Stimulated activated effector memory CD8-positive, alpha-beta T cell treated with anti-CD3 and anti-CD28 coated beads, Interleukin-12 subunit alpha, Interleukin-12 subunit beta, amount 100 ng/mL, for 72 hours (primary cell): Measurements from ENCODE around the gene GPR107.

Source experiments
- ATAC-seq: fragments of 150-1000 bp; cut with Tn5 transposase; 2 replicates; pipeline ENCODE4 v1.10.0; 2021
- DNase-seq, 2 donors: peaks; one replicate each; pipeline ENCODE4 v3.0.0; 2021 to 2022; ENCODE audit warnings: low spot score in 2 of 2
- H3K27ac Mint-ChIP-seq: one replicate; pipeline ENCODE4 v1.8.0; 2022; ENCODE audit warnings: mild to moderate bottlenecking, mixed read lengths
- H3K36me3 Mint-ChIP-seq: one replicate; pipeline ENCODE4 v1.8.0; 2022; ENCODE audit warnings: mild to moderate bottlenecking, mixed read lengths
- H3K4me1 Mint-ChIP-seq: one replicate; pipeline ENCODE4 v1.8.0; 2022; ENCODE audit warnings: mixed read lengths
- H3K4me3 Mint-ChIP-seq: one replicate; pipeline ENCODE4 v1.8.0; 2022; ENCODE audit warnings: mild to moderate bottlenecking, mixed read lengths
- H3K9me3 Mint-ChIP-seq: one replicate; pipeline ENCODE4 v1.8.0; 2022; ENCODE audit warnings: mixed read lengths

Gene GPR107

GRCh38 chr9:130058887-130059286 is 5.2 kb downstream of the GPR107 start:
- ATAC-seq, result no peak
- Mint-ChIP-seq H3K36me3 (peaks cover 45% of the 10 kb centered on the region), H3K27ac (no peak overlapping the region), H3K9me3 (no peaks in the 10 kb centered on the region), H3K4me1 (peaks cover 31% of the 10 kb centered on the region), H3K4me3 (no peak overlapping the region)
- DNase-seq, result no peak

GRCh38 chr9:130060296-130060695 is 6.6 kb downstream of the GPR107 start:
- Mint-ChIP-seq H3K4me1 (peaks cover 27% of the 10 kb centered on the region), H3K27ac (no peak overlapping the region), H3K4me3 (no peak overlapping the region), H3K36me3 (peaks cover 50% of the 10 kb centered on the region), H3K9me3 (no peaks in the 10 kb centered on the region)
- DNase-seq (no peak), ATAC-seq (no peak)

- no peak for DNase-seq
- peaks cover 39% of the 10 kb centered on the region for H3K4me1 Mint-ChIP-seq
- H3K27ac Mint-ChIP-seq, result no peak overlapping the region
- H3K36me3 Mint-ChIP-seq, result peaks cover 45% of the 10 kb centered on the region
- no peak for ATAC-seq
- no peak overlapping the region for H3K4me3 Mint-ChIP-seq
- H3K9me3 Mint-ChIP-seq, result no peaks in the 10 kb centered on the region
These were observed 9.0 kb downstream of the GPR107 start for GRCh38 chr9:130062750-130063149.

- Mint-ChIP-seq H3K4me3 (no peak overlapping the region), H3K4me1 (peaks cover 38% of the 10 kb centered on the region), H3K27ac (no peak overlapping the region), H3K36me3 (peaks cover 26% of the 10 kb centered on the region), H3K9me3 (no peaks in the 10 kb centered on the region)
- ATAC-seq (no peak), DNase-seq (no peak)
These were observed 10.9 kb downstream of the GPR107 start for GRCh38 chr9:130064621-130065020.

- DNase-seq (no peak), ATAC-seq (no peak)
- H3K36me3 Mint-ChIP-seq, result peaks cover 18% of the 10 kb centered on the region
- H3K4me1 Mint-ChIP-seq, result peaks cover 33% of the 10 kb centered on the region
- H3K27ac Mint-ChIP-seq, result no peak overlapping the region
- H3K4me3 Mint-ChIP-seq, result no peak overlapping the region
- no peaks in the 10 kb centered on the region for H3K9me3 Mint-ChIP-seq
These were observed 15.3 kb downstream of the GPR107 start for GRCh38 chr9:130069048-130069447.

GRCh38 chr9:130072515-130073235 is 19.0 kb downstream of the GPR107 start:
- Mint-ChIP-seq H3K27ac (peak overlapping the region; percentile 68), H3K4me1 (peaks cover 25% of the 10 kb centered on the region), H3K9me3 (no peaks in the 10 kb centered on the region), H3K36me3 (peaks cover 40% of the 10 kb centered on the region), H3K4me3 (no peak overlapping the region)
- DNase-seq (peak in 1 of 2 donors; percentile 54), ATAC-seq (peak; percentile 83)

GRCh38 chr9:130073373-130073772 is 19.7 kb downstream of the GPR107 start:
- H3K36me3 Mint-ChIP-seq, result peaks cover 47% of the 10 kb centered on the region
- no peak for DNase-seq
- H3K27ac Mint-ChIP-seq, result peak overlapping the region; percentile 68
- no peak for ATAC-seq
- no peaks in the 10 kb centered on the region for H3K9me3 Mint-ChIP-seq
- H3K4me3 Mint-ChIP-seq, result no peak overlapping the region
- H3K4me1 Mint-ChIP-seq, result peaks cover 25% of the 10 kb centered on the region

- Mint-ChIP-seq H3K27ac (no peak overlapping the region), H3K9me3 (no peaks in the 10 kb centered on the region), H3K36me3 (peaks cover 87% of the 10 kb centered on the region)
These were observed 24.8 kb downstream of the GPR107 start for GRCh38 chr9:130078547-130078946.

GRCh38 chr9:130084337-130084736 is 30.6 kb downstream of the GPR107 start:
- Mint-ChIP-seq H3K4me1 (no peaks in the 10 kb centered on the region), H3K4me3 (no peak overlapping the region), H3K36me3 (peaks cover 98% of the 10 kb centered on the region), H3K9me3 (no peaks in the 10 kb centered on the region), H3K27ac (peak overlapping the region; percentile 12)
- DNase-seq (no peak), ATAC-seq (no peak)

More at GRCh38 chr9:130078547-130078946, 24.8 kb downstream of the GPR107 start:
- DNase-seq (no peak), ATAC-seq (no peak)
- H3K4me1 Mint-ChIP-seq, result peaks cover 8% of the 10 kb centered on the region
- no peak overlapping the region for H3K4me3 Mint-ChIP-seq

GRCh38 chr9:130088051-130088450 is 34.3 kb downstream of the GPR107 start:
- H3K9me3 Mint-ChIP-seq, result no peaks in the 10 kb centered on the region
- DNase-seq (no peak), ATAC-seq (no peak)
- peak overlapping the region; percentile 2 for H3K27ac Mint-ChIP-seq
- no peak overlapping the region for H3K4me3 Mint-ChIP-seq
- no peaks in the 10 kb centered on the region for H3K4me1 Mint-ChIP-seq
- peaks cover 95% of the 10 kb centered on the region for H3K36me3 Mint-ChIP-seq

GRCh38 chr9:130089141-130089540 is 35.4 kb downstream of the GPR107 start:
- no peaks in the 10 kb centered on the region for H3K9me3 Mint-ChIP-seq
- no peaks in the 10 kb centered on the region for H3K4me1 Mint-ChIP-seq
- no peak overlapping the region for H3K4me3 Mint-ChIP-seq
- ATAC-seq, result no peak
- H3K27ac Mint-ChIP-seq, result no peak overlapping the region
- no peak for DNase-seq
- peaks cover 95% of the 10 kb centered on the region for H3K36me3 Mint-ChIP-seq

- Mint-ChIP-seq H3K27ac (no peak overlapping the region), H3K4me3 (no peak overlapping the region), H3K4me1 (peaks cover 12% of the 10 kb centered on the region), H3K36me3 (peaks cover 97% of the 10 kb centered on the region), H3K9me3 (no peaks in the 10 kb centered on the region)
- DNase-seq (no peak), ATAC-seq (no peak)
These were observed 37.2 kb downstream of the GPR107 start for GRCh38 chr9:130090915-130091314.

- Mint-ChIP-seq H3K36me3 (peaks cover 97% of the 10 kb centered on the region), H3K27ac (peak overlapping the region; percentile 29), H3K4me3 (no peak overlapping the region), H3K4me1 (peaks cover 24% of the 10 kb centered on the region), H3K9me3 (no peaks in the 10 kb centered on the region)
- ATAC-seq (no peak), DNase-seq (no peak)
These were observed 39.2 kb downstream of the GPR107 start for GRCh38 chr9:130092910-130093309.

GRCh38 chr9:130095872-130096271 is 42.2 kb downstream of the GPR107 start:
- peaks cover 24% of the 10 kb centered on the region for H3K4me1 Mint-ChIP-seq
- no peaks in the 10 kb centered on the region for H3K9me3 Mint-ChIP-seq
- H3K4me3 Mint-ChIP-seq, result peak overlapping the region; percentile 17
- ATAC-seq, result peak; percentile 81
- peak overlapping the region; percentile 73 for H3K27ac Mint-ChIP-seq
- H3K36me3 Mint-ChIP-seq, result peaks cover 100% of the 10 kb centered on the region
- DNase-seq, result no peak

- Mint-ChIP-seq H3K4me3 (no peak overlapping the region), H3K27ac (peak overlapping the region; percentile 23), H3K36me3 (peaks cover 100% of the 10 kb centered on the region), H3K4me1 (peaks cover 17% of the 10 kb centered on the region), H3K9me3 (no peaks in the 10 kb centered on the region)
- ATAC-seq (no peak), DNase-seq (no peak)
These were observed 47.0 kb downstream of the GPR107 start for GRCh38 chr9:130100681-130101080.

GRCh38 chr9:130101915-130102314 is 48.2 kb downstream of the GPR107 start:
- DNase-seq (no peak), ATAC-seq (no peak)
- peaks cover 13% of the 10 kb centered on the region for H3K4me1 Mint-ChIP-seq
- H3K27ac Mint-ChIP-seq, result peak overlapping the region; percentile 23
- peaks cover 99% of the 10 kb centered on the region for H3K36me3 Mint-ChIP-seq
- no peaks in the 10 kb centered on the region for H3K9me3 Mint-ChIP-seq
- no peak overlapping the region for H3K4me3 Mint-ChIP-seq
